ENCODE results near the gene KBTBD4. TPM values are rescaled to one million over a fixed set of nuclear protein-coding genes. Genes with fewer than 3 reads are reported as not detected.
A peak's percentile ranks its signal among the peaks of the same experiment; 100 is the strongest.

Gene KBTBD4
- 27.2 TPM for polyA plus RNA-seq (ENCODE audit: insufficient read length)
- long read RNA-seq, donor 1, transcript KBTBD4-202 (4 exons, 2,372 nt), result major isoform, 6 of 9 reads
- long read RNA-seq, donor 1, partial matches to known transcripts, result 0 of 9 reads
- long read RNA-seq, donor 1, other reads (novel, unspliced or antisense), result 0 of 9 reads
- long read RNA-seq, donor 2, transcript KBTBD4-202 (4 exons, 2,372 nt), result major isoform, 9 of 11 reads
- long read RNA-seq, donor 2, partial matches to known transcripts, result 0 of 11 reads
- long read RNA-seq, donor 2, other reads (novel, unspliced or antisense), result 0 of 11 reads
- long read RNA-seq, donor 3, partial matches to known transcripts, result 0 of 5 reads
- long read RNA-seq, donor 3, other reads (novel, unspliced or antisense), result 0 of 5 reads
- long read RNA-seq, donor 4, result 0 reads
- long read RNA-seq, donor 5, partial matches to known transcripts, result 0 of 8 reads
- long read RNA-seq, donor 5, other reads (novel, unspliced or antisense), result 0 of 8 reads
- long read RNA-seq, donor 6, transcript KBTBD4-202 (4 exons, 2,372 nt), result major isoform, 6 of 13 reads
- long read RNA-seq, donor 6, partial matches to known transcripts, result 0 of 13 reads
- long read RNA-seq, donor 6, other reads (novel, unspliced or antisense), result 0 of 13 reads
- long read RNA-seq, donor 7, transcript KBTBD4-202 (4 exons, 2,372 nt), result major isoform, 7 of 14 reads
- long read RNA-seq, donor 7, partial matches to known transcripts, result 0 of 14 reads
- long read RNA-seq, donor 7, other reads (novel, unspliced or antisense), result 0 of 14 reads
- long read RNA-seq, donor 8, partial matches to known transcripts, result 0 of 8 reads
- long read RNA-seq, donor 8, other reads (novel, unspliced or antisense), result 0 of 8 reads

GRCh38 chr11:47578524-47579494 is at the start of gene KBTBD4, which contains the start of gene NDUFS3:
Gene KBTBD4 (minus strand): TSS chr11:47578970. CDS start chr11:47578951, 19 bp downstream.
Gene NDUFS3 (plus strand): TSS chr11:47579074. CDS start chr11:47579092, 18 bp downstream.
- peak; percentile 94 for DNase-seq

GRCh38 chr11:47628026-47628425 is 49.3 kb upstream of the KBTBD4 start:
- no peak for DNase-seq

- no peak for DNase-seq
These were observed 47.5 kb upstream of the KBTBD4 start for GRCh38 chr11:47626234-47626633.

GRCh38 chr11:47620836-47621378 is 42.1 kb upstream of the KBTBD4 start:
- no peak for DNase-seq

GRCh38 chr11:47617417-47617809 is 38.6 kb upstream of the KBTBD4 start:
- no peak for DNase-seq

GRCh38 chr11:47616726-47617416 is 38.1 kb upstream of the KBTBD4 start:
- DNase-seq, result peak; percentile 51

GRCh38 chr11:47615249-47615648 is 36.5 kb upstream of the KBTBD4 start:
- no peak for DNase-seq

GRCh38 chr11:47611348-47611794 is 32.6 kb upstream of the KBTBD4 start:
- no peak for DNase-seq

GRCh38 chr11:47609675-47610074 is 30.9 kb upstream of the KBTBD4 start:
- no peak for DNase-seq

GRCh38 chr11:47607380-47607779 is 28.6 kb upstream of the KBTBD4 start:
- DNase-seq, result no peak

- no peak for DNase-seq
These were observed 28.0 kb upstream of the KBTBD4 start for GRCh38 chr11:47606731-47607130.

- DNase-seq, result no peak
These were observed 27.2 kb upstream of the KBTBD4 start for GRCh38 chr11:47605921-47606320.

GRCh38 chr11:47603295-47603694 is 24.5 kb upstream of the KBTBD4 start:
- no peak for DNase-seq

GRCh38 chr11:47599902-47600301 is 21.1 kb upstream of the KBTBD4 start:
- no peak for DNase-seq

- no peak for DNase-seq
These were observed 17.2 kb upstream of the KBTBD4 start for GRCh38 chr11:47595967-47596366.

- DNase-seq, result no peak
These were observed 16.3 kb upstream of the KBTBD4 start for GRCh38 chr11:47595029-47595428.

- DNase-seq, result no peak
These were observed 15.4 kb upstream of the KBTBD4 start, which contains the start of gene C1QTNF4 for GRCh38 chr11:47593934-47594855. Gene C1QTNF4 (minus strand): TSS chr11:47594411. CDS start chr11:47590810, 3,601 bp downstream.

- DNase-seq, result no peak
These were observed 14.7 kb upstream of the KBTBD4 start for GRCh38 chr11:47593492-47593933.

- DNase-seq, result no peak
These were observed 14.2 kb upstream of the KBTBD4 start for GRCh38 chr11:47592970-47593369.

Measured in left kidney (tissue), 8 donors.